HepG2 (cell line): ENCODE data around the gene EWSR1. TPM values are rescaled to one million over a fixed set of nuclear protein-coding genes. Genes with fewer than 3 reads are reported as not detected.

ENCODE experiments used
- ATAC-seq: fragments of 200-7000 bp; cut with Tn5 transposase; 3 replicates; pipeline ENCODE4 v1.9.1; 2020; ENCODE audit warnings: mild to moderate bottlenecking, moderate library complexity
- BruUV-seq: library from RNA; stranded (reverse); fragments of 400-500 nt; replicated peaks from 2 replicates; lab custom pipeline; 2021; lab: Mats Ljungman, UMichigan
- CTCF ChIA-PET: fragments of 300-600 bp; formaldehyde crosslinking; extraction: SDS; loops from one replicate; lab custom pipeline; 2021; ENCODE audit warnings: low total read pairs, inconsistent platforms, low intra/inter-chr PET ratio; lab: Yijun Ruan, JAX
- POLR2A ChIA-PET: fragments of 350-600 bp; sonication (Branson Sonifier 250); formaldehyde crosslinking; loops from one replicate; lab custom pipeline; 2020; ENCODE audit warnings: antibody characterized with exemption, inconsistent platforms; lab: Yijun Ruan, JAX
- DNase-seq: peaks from one replicate; pipeline ENCODE4 v3.0.0-alpha.2; 2015; ENCODE audit warnings: low spot score
- FAIRE-seq: peaks from 3 replicates; lab custom pipeline; 2011; peaks lifted over from hg19 to GRCh38; lab: Jason Lieb, UNC
- H2AFZ ChIP-seq: one replicate; pipeline ENCODE4 v1.6.1; 2011; ENCODE audit warnings: low read length, inconsistent platforms
- H3K27ac ChIP-seq: fragments of 300-600 bp; 3 replicates; pipeline ENCODE4 v1.8.0; 2011; ENCODE audit warnings: mixed run types, mild to moderate bottlenecking, mixed read lengths, low read length, inconsistent platforms; ENCODE audit not compliant: insufficient read depth; ENCODE audit errors: extremely low read length
- H3K27me3 ChIP-seq, 2 experiments: fragments of 200-600 bp in 1 of 2; 2 replicates in 1 of 2; 3 replicates in 1 of 2; pipeline versions ENCODE4 v1.6.0 to v1.8.0; 2011; ENCODE audit warnings: low read length in 2 of 2, mild to moderate bottlenecking in 2 of 2, moderate library complexity in 2 of 2, inconsistent platforms in 1 of 2; ENCODE audit not compliant: insufficient read depth in 2 of 2, control insufficient read depth in 1 of 2
- H3K36me3 ChIP-seq, 2 experiments: fragments of 200-600 bp in 1 of 2; replicated peaks in 1 of 2; 2 replicates in 1 of 2; 3 replicates in 1 of 2; pipeline versions ENCODE4 v1.5.1 to v1.8.0; 2011; ENCODE audit warnings: low read length in 2 of 2, inconsistent platforms in 1 of 2; ENCODE audit not compliant: insufficient read depth in 2 of 2, control insufficient read depth in 1 of 2
- H3K4me1 ChIP-seq: 2 replicates; pipeline ENCODE4 v1.5.1; 2012; ENCODE audit warnings: low read length, inconsistent platforms; ENCODE audit not compliant: insufficient read depth
- H3K4me2 ChIP-seq: 2 replicates; pipeline ENCODE4 v1.6.0; 2011; ENCODE audit warnings: low read depth, low read length, inconsistent platforms
- H3K4me3 ChIP-seq, 3 experiments: fragments of 200-600 bp in 1 of 3; sonication (generic), shearing (Covaris generic) in 1 of 3; replicated peaks in 1 of 3; 2 replicates each; pipeline ENCODE4 v1.5.1; 2011 to 2016; ENCODE audit warnings: low read length in 3 of 3, inconsistent platforms in 2 of 3, low read depth in 2 of 3, mild to moderate bottlenecking in 2 of 3, control low read depth in 1 of 3, mixed read lengths in 1 of 3; ENCODE audit not compliant: insufficient read depth in 1 of 3
- H3K79me2 ChIP-seq: one replicate; pipeline ENCODE4 v1.6.1; 2011; ENCODE audit warnings: low read length, inconsistent platforms; ENCODE audit not compliant: insufficient read depth
- H3K9ac ChIP-seq: 2 replicates; pipeline ENCODE4 v1.6.0; 2011; ENCODE audit warnings: mild to moderate bottlenecking, low read depth, low read length, inconsistent platforms; ENCODE audit not compliant: insufficient read depth
- H3K9me3 ChIP-seq: 2 replicates; pipeline ENCODE4 v1.5.1; 2012; ENCODE audit warnings: mild to moderate bottlenecking, low read length
- H4K20me1 ChIP-seq: 2 replicates; pipeline ENCODE4 v1.6.0; 2011; ENCODE audit warnings: inconsistent platforms, mild to moderate bottlenecking, low read length, moderate library complexity; ENCODE audit not compliant: insufficient read depth
- AKAP8 ChIP-seq: sonication (generic); formaldehyde crosslinking; IDR thresholded peaks from 2 replicates; pipeline ENCODE4 v1.5.1; 2020; ENCODE audit warnings: mild to moderate bottlenecking, missing genetic modification reagents
- FOXA1 ChIP-seq, 2 experiments: fragments of 450-650 bp in 1 of 2; sonication (generic) in 1 of 2; formaldehyde crosslinking in 1 of 2; IDR thresholded peaks; 2 replicates each; pipeline versions ENCODE4 v1.4.0 to v1.6.1; 2016 to 2020; ENCODE audit warnings: missing genetic modification reagents in 1 of 2
- MLLT10 ChIP-seq: sonication (generic); formaldehyde crosslinking; IDR thresholded peaks from 2 replicates; pipeline ENCODE4 v1.4.0; 2020; ENCODE audit warnings: missing genetic modification reagents
- PAWR ChIP-seq: sonication (generic); formaldehyde crosslinking; IDR thresholded peaks from 2 replicates; pipeline ENCODE4 v1.4.0; 2020; ENCODE audit warnings: missing genetic modification reagents, mild to moderate bottlenecking, borderline replicate concordance
- SNAI1 ChIP-seq: sonication (generic); formaldehyde crosslinking; IDR thresholded peaks from 2 replicates; pipeline ENCODE4 v1.5.0; 2020; ENCODE audit warnings: mild to moderate bottlenecking, missing genetic modification reagents, borderline replicate concordance
- TCF12 ChIP-seq, 2 experiments: fragments of 450-650 bp in 1 of 2; sonication (generic) in 1 of 2; formaldehyde crosslinking in 1 of 2; IDR thresholded peaks; 2 replicates each; pipeline versions ENCODE4 v1.6.1 to v1.8.0; 2017 to 2022; ENCODE audit warnings: antibody characterized with exemption in 1 of 2, mild to moderate bottlenecking in 1 of 2, missing genetic modification reagents in 1 of 2, moderate library complexity in 1 of 2
- U2AF1 ChIP-seq: fragments of 200-400 bp; formaldehyde crosslinking; optimal IDR thresholded peaks from 2 replicates; pipeline ENCODE3; 2017; ENCODE audit warnings: mild to moderate bottlenecking, low read depth, low read length
- XBP1 ChIP-seq: sonication (generic); formaldehyde crosslinking; IDR thresholded peaks from 2 replicates; pipeline ENCODE4 v1.5.0; 2020; ENCODE audit warnings: missing genetic modification reagents
- ZFY ChIP-seq: sonication (generic); formaldehyde crosslinking; IDR thresholded peaks from 2 replicates; pipeline ENCODE4 v1.4.0; 2020; ENCODE audit warnings: missing genetic modification reagents
- ZNF101 ChIP-seq: sonication (generic); formaldehyde crosslinking; IDR thresholded peaks from 2 replicates; pipeline ENCODE4 v1.4.0; 2020; ENCODE audit warnings: mild to moderate bottlenecking, low read depth, missing genetic modification reagents, borderline replicate concordance
- ZNF34 ChIP-seq: sonication (generic); formaldehyde crosslinking; IDR thresholded peaks from 2 replicates; pipeline ENCODE4 v1.4.0; 2020; ENCODE audit warnings: mild to moderate bottlenecking, missing genetic modification reagents, borderline replicate concordance
- ZNF446 ChIP-seq: sonication (generic); formaldehyde crosslinking; IDR thresholded peaks from 2 replicates; pipeline ENCODE4 v1.5.0; 2020; ENCODE audit warnings: mild to moderate bottlenecking, missing genetic modification reagents
- WGBS: methylation state at CpG from one replicate; pipeline ENCODE4 v1.1.6; 2017; ENCODE audit warnings: low lambda C conversion rate; 5-methylcytosine and 5-hydroxymethylcytosine counted together
- in situ Hi-C: cut with HindIII; loops from 2 replicates; pipeline ENCODE4 v1.10.0; 2017; ENCODE audit warnings: low pct_unique_long_range_greater_than_20kb; ENCODE audit not compliant: extremely low pct_ligation_motif_present
- intact Hi-C: fragments of 100-400 bp; cut with micrococcal nuclease; formaldehyde crosslinking; loops from one replicate; pipeline ENCODE4 v1.10.0; 2022; ENCODE audit not compliant: unreplicated experiment
- polyA plus RNA-seq, 8 experiments: library from polyadenylated mRNA; depleted of rRNA in 3 of 8; stranded (reverse) in 7 of 8; unstranded in 1 of 8; fragments of >200 nt; fragmentation: Illumina TruSeq in 4 of 8; extraction: Trizol in 4 of 8; gene quantifications; 2 replicates each; pipeline versions ENCODE4 v1.2.1 to v1.2.3, GENCODE V29; 2011 to 2016; ENCODE audit warnings: low read depth in 4 of 8, missing spikeins in 1 of 8, mixed read lengths in 1 of 8; ENCODE audit not compliant: insufficient read depth in 1 of 8
- total RNA-seq, 5 experiments: library from RNA; depleted of rRNA; stranded (reverse); fragments of >200 nt; fragmentation: Illumina TruSeq; extraction: Trizol; gene quantifications; 2 replicates each; pipeline ENCODE4 v1.2.3, GENCODE V29; 2016; ENCODE audit warnings: low read depth in 1 of 5
- TF ChIP-seq, protein P1 (sequence below): sonication (generic); formaldehyde crosslinking; IDR thresholded peaks from 2 replicates; pipeline ENCODE4 v1.4.0; 2020; ENCODE audit warnings: missing genetic modification reagents
- TF ChIP-seq, protein P2 (sequence below): sonication (generic); formaldehyde crosslinking; IDR thresholded peaks from 2 replicates; pipeline ENCODE4 v1.4.0; 2020; ENCODE audit warnings: mild to moderate bottlenecking, missing genetic modification reagents
- TF ChIP-seq, protein P3 (sequence below): sonication (generic); formaldehyde crosslinking; IDR thresholded peaks from 2 replicates; pipeline ENCODE4 v1.5.0; 2020; ENCODE audit warnings: mild to moderate bottlenecking, missing genetic modification reagents, moderate library complexity
- TF ChIP-seq, protein P4 (sequence below): IDR thresholded peaks from 2 replicates; pipeline ENCODE4 v1.6.1; 2016; ENCODE audit warnings: missing biosample characterization, missing genetic modification reagents, low read depth

The EWSR1 gene
- total and polyA plus RNA-seq, 2 of the 13 experiments (the other 11 are each of a cell fraction or from before 2014, with no cell fraction given) = 211 to 326 TPM

DNA sequence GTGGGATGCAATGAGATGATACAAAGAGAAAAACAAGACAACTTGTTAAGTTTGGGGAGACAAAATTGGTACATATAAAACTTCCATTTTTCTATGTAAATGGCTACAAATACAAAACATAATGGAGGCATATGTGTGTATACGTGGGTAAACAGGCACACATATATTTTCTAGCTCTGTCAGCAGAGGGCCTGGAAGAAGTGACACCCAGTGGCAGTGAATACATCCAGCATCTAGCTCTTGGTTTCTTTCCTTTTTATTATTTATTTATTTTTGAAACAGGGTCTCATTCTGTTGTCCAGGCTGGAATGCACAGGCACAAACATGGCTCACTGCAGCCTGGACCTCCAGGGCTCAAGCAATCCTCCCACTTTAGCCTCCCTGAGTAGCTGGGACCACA, 52.5 kb downstream of the EWSR1 start:
- H2AFZ ChIP-seq = no peak overlapping the region
- H3K36me3 ChIP-seq = no peaks in the 10 kb centered on the region
- H3K9ac ChIP-seq = no peak overlapping the region
- WGBS = 9% methylated on average over 1 of the region's 1 CpG
- no peak overlapping the region for H3K4me3 ChIP-seq
- peaks cover 2 to 17% of the 10 kb centered on the region in 2 experiments for H3K27me3 ChIP-seq
- DNase-seq (peak; percentile 50), ATAC-seq (peak; percentile 80), FAIRE-seq (no peak)
- no peaks in the 10 kb centered on the region; the same call in 1 of the 2 replicates for H4K20me1 ChIP-seq
- intact Hi-C loops = no loop called here
- no peaks in the 10 kb centered on the region for H3K79me2 ChIP-seq
- no peak overlapping the region for H3K4me2 ChIP-seq
- in situ Hi-C loops = no loop called here
- H3K4me1 ChIP-seq = no peaks in the 10 kb centered on the region
- CTCF ChIA-PET = no interaction called here
- no TSS peak for BruUV-seq
- no peaks in the 10 kb centered on the region for H3K9me3 ChIP-seq
- POLR2A ChIA-PET = interaction anchor here (1.0 kb wide), 1 partner anchor 17 kb away, joined by 3 read pairs; no protein-coding TSS in a partner anchor
- H3K27ac ChIP-seq = no peak overlapping the region
- TF ChIP-seq, protein P1, sequence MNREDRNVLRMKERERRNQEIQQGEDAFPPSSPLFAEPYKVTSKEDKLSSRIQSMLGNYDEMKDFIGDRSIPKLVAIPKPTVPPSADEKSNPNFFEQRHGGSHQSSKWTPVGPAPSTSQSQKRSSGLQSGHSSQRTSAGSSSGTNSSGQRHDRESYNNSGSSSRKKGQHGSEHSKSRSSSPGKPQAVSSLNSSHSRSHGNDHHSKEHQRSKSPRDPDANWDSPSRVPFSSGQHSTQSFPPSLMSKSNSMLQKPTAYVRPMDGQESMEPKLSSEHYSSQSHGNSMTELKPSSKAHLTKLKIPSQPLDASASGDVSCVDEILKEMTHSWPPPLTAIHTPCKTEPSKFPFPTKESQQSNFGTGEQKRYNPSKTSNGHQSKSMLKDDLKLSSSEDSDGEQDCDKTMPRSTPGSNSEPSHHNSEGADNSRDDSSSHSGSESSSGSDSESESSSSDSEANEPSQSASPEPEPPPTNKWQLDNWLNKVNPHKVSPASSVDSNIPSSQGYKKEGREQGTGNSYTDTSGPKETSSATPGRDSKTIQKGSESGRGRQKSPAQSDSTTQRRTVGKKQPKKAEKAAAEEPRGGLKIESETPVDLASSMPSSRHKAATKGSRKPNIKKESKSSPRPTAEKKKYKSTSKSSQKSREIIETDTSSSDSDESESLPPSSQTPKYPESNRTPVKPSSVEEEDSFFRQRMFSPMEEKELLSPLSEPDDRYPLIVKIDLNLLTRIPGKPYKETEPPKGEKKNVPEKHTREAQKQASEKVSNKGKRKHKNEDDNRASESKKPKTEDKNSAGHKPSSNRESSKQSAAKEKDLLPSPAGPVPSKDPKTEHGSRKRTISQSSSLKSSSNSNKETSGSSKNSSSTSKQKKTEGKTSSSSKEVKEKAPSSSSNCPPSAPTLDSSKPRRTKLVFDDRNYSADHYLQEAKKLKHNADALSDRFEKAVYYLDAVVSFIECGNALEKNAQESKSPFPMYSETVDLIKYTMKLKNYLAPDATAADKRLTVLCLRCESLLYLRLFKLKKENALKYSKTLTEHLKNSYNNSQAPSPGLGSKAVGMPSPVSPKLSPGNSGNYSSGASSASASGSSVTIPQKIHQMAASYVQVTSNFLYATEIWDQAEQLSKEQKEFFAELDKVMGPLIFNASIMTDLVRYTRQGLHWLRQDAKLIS (CRISPR knock-in tag) = no peak
- TF ChIP-seq PAWR (CRISPR knock-in tag) (no peak), XBP1 (CRISPR knock-in tag) (no peak), AKAP8 (no peak), ZNF446 (CRISPR knock-in tag) (no peak), MLLT10 (CRISPR knock-in tag) (no peak), SNAI1 (CRISPR knock-in tag) (no peak), FOXA1 (IDR thresholded peaks at IDR 0.05) (no peak), FOXA1 (CRISPR knock-in tag; IDR thresholded peaks at IDR 0.05) (0 out of 2 replicates have a peak, but pooled peaks have one; percentile 8), ZNF101 (CRISPR knock-in tag) (no peak), ZNF34 (CRISPR knock-in tag) (no peak), TCF12 (IDR thresholded peaks at IDR 0.05) (no peak), TCF12 (CRISPR knock-in tag; IDR thresholded peaks at IDR 0.05) (no peak), U2AF1 (no peak), ZFY (CRISPR knock-in tag) (no peak)
- TF ChIP-seq, protein P2, sequence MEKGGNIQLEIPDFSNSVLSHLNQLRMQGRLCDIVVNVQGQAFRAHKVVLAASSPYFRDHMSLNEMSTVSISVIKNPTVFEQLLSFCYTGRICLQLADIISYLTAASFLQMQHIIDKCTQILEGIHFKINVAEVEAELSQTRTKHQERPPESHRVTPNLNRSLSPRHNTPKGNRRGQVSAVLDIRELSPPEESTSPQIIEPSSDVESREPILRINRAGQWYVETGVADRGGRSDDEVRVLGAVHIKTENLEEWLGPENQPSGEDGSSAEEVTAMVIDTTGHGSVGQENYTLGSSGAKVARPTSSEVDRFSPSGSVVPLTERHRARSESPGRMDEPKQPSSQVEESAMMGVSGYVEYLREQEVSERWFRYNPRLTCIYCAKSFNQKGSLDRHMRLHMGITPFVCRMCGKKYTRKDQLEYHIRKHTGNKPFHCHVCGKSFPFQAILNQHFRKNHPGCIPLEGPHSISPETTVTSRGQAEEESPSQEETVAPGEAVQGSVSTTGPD (CRISPR knock-in tag) = no peak
- TF ChIP-seq, protein P3, sequence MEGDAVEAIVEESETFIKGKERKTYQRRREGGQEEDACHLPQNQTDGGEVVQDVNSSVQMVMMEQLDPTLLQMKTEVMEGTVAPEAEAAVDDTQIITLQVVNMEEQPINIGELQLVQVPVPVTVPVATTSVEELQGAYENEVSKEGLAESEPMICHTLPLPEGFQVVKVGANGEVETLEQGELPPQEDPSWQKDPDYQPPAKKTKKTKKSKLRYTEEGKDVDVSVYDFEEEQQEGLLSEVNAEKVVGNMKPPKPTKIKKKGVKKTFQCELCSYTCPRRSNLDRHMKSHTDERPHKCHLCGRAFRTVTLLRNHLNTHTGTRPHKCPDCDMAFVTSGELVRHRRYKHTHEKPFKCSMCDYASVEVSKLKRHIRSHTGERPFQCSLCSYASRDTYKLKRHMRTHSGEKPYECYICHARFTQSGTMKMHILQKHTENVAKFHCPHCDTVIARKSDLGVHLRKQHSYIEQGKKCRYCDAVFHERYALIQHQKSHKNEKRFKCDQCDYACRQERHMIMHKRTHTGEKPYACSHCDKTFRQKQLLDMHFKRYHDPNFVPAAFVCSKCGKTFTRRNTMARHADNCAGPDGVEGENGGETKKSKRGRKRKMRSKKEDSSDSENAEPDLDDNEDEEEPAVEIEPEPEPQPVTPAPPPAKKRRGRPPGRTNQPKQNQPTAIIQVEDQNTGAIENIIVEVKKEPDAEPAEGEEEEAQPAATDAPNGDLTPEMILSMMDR (CRISPR knock-in tag) = peak; percentile 16; the same call in 1 of the 2 replicates
- TF ChIP-seq, protein P4, sequence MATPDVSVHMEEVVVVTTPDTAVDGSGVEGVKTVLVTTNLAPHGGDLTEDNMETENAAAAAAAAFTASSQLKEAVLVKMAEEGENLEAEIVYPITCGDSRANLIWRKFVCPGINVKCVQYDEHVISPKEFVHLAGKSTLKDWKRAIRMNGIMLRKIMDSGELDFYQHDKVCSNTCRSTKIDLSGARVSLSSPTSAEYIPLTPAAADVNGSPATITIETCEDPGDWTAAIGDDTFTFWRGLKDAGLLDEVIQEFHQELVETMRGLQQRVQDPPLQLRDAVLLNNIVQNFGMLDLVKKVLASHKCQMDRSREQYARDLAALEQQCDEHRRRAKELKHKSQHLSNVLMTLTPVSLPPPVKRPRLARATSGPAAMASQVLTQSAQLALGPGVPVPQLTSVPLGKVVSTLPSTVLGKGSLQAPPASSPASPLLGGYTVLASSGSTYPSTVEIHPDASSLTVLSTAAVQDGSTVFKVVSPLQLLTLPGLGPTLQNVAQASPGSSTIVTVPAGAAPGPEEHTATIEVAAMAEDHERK (CRISPR knock-in tag) = no peak
